Dedifferentiated amniotic fluid mesenchymal stem cell (primary cell): ENCODE measurements around the gene DNASE1L3.
"Not testable (repeated sequence)": the region's sequence is repeated elsewhere in the genome, so short reads cannot be mapped to it uniquely, and the experiment has no call there.

ENCODE experiments used
- DNase-seq: peaks from one replicate; pipeline ENCODE4 v3.0.0-alpha.2; 2016; ENCODE audit errors: extremely low spot score

DNASE1L3 gene

GRCh38 chr3:58235970-58236369 lies 25.2 kb upstream of the DNASE1L3 start:
- DNase-seq = no peak

DNA sequence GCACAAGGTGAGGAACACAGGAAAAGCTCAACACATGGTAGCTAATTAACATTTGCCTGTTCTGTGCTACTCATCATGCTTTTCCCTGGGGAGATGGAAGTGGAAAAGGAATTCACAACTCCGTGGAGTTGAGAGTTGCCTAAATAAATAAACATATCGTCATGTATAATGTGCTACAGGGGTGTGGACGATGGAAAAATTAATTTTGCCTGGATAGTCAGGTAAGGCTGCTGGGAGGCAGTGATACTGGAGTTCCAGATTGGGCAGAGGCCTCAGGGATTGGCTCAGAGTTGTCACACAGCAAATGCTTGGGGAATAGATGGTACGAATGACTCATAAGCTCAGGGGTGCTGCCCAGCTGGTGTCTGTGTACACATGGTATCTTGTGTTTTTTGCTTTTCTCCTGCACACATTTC lies 23.8 kb upstream of the DNASE1L3 start:
- DNase-seq = no peak

- DNase-seq = no peak
Measured at GRCh38 chr3:58231666-58232065, 20.9 kb upstream of the DNASE1L3 start.

- no peak for DNase-seq
Measured at GRCh38 chr3:58230876-58231552, 20.2 kb upstream of the DNASE1L3 start.

GRCh38 chr3:58227933-58228332 lies 17.2 kb upstream of the DNASE1L3 start:
- not testable (repeated sequence) for DNase-seq

DNA sequence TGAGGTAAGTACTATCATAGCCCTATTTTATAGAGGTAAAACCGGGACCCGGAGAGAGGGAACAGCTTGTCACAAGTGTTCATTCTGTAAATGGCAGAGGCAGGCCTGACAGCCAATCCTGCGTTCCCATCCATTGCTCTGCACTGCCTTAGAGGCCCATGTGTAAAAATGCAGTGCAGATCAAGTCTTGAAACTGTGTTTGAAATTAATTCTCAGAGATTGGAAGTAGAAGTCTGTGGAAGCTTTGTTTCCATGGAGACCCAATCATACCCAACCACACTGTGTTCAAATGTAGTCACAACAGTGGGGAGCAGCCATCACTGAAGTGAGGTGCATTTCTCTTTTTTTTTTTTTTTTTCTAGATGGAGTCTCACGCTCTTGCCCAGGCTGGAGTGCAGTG lies 13.1 kb upstream of the DNASE1L3 start:
- DNase-seq = no peak

GRCh38 chr3:58222161-58222724 lies 11.5 kb upstream of the DNASE1L3 start:
- DNase-seq = no peak

DNA sequence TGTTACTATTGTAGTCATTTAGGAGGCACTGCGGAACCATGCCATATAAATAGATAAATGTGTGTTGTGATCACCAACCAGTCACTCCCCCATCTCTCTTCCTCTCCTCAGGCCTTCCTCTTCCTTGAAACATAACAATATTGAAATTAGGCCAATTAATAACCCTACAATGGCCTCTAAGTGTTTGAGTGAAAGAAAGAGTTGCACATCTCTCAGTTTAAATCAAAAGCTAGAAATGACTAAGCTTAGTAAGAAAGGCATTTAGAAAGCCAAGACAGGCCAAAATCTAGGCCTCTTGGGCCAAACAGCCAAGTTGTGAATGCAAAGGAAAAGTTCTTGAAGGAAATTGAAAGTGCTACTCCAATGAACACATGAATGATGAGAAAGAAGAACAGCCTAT lies 8.1 kb upstream of the DNASE1L3 start:
- DNase-seq = no peak

DNA sequence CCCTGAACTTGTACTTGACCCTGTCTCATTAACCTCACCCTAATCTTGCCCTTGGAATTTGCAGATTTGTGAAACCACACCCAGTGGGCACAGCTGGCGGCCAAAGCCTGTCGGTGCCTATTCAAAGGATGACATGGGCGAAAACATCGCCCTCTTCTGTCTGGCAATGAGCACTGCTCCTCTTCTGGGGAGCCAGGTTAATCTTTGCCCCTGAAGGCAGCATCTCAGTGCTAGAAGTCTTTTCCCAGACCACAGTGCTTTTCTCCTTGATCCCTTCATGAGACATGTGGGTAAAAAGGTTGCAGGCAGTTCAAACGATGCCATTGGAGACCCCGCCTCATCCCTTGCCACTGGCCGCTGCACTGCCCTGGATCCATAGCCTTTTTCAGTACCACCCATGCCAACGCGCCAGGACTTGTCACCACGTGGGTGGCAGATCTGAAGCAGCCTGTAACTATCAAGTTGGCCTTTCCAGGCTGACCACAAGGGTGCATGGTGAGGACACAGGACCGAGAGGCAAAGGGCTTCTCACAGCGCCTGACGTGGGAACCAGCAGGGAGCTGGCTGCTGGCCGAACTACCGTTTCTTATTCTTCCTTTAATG lies 6.5 kb upstream of the DNASE1L3 start:
- no peak for DNase-seq

GRCh38 chr3:58216496-58217195 lies 5.9 kb upstream of the DNASE1L3 start:
- no peak for DNase-seq

DNA sequence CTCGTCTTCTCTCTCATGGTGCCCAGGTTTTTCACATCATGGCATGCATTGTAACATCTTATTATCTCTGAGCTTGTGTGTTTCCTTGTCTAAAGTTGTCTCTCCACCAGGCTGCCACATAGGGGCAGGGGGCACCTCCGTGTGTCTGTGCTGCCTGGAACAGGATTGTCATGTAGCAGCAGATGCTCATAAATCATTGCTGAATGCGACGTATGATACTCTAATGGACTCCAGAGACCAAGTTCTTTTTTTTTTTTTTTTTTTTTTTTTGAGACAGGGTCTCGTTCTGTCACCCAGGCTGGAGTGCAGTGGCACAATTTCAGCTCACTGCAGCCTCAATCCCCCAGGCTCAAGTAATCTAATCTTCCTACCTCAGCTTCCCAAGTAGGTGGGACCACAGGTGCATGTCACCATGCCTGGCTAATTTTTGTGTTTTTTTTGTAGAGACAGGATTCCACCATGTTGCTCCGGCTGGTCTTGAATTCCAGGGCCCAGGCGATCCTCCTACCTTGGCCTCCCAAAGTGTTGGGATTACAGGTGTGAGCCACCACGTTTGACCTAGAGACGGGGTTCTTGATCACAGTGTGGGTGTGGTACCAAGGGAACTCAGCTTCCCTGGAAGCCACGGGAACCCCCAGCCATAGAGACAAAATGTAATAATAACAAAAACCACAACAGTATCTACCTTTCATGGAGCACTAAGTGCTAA lies 4.7 kb upstream of the DNASE1L3 start:
- DNase-seq = no peak

GRCh38 chr3:58214484-58215316 lies 3.9 kb upstream of the DNASE1L3 start:
- DNase-seq = no peak

GRCh38 chr3:58209933-58210332 lies 839 bp downstream of the DNASE1L3 start:
- no peak for DNase-seq

- DNase-seq = no peak
Measured at GRCh38 chr3:58207954-58208353, 2.8 kb downstream of the DNASE1L3 start.

GRCh38 chr3:58206406-58207011 lies 4.3 kb downstream of the DNASE1L3 start:
- DNase-seq = no peak

DNA sequence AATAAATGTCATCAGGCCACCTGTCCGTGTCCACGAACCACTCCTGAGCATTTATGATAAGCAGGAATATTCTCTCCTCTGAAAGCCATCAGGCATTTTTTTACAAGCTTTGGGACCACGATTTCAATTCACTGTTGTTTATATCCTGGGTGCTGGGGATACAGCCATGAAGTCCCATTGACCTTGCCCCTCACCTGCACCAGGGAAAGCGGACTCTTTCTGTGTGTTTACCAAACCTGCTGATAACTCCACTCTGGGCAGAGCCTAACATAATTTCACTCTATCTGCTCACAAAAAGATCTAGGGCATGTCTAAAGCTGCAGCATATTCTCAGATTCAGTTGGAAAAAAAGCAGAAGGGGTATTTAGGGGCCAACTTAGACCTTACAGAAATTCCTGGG lies 4.8 kb downstream of the DNASE1L3 start:
- no peak for DNase-seq

- DNase-seq = no peak
Measured at GRCh38 chr3:58204720-58205119, 6.1 kb downstream of the DNASE1L3 start.

DNA sequence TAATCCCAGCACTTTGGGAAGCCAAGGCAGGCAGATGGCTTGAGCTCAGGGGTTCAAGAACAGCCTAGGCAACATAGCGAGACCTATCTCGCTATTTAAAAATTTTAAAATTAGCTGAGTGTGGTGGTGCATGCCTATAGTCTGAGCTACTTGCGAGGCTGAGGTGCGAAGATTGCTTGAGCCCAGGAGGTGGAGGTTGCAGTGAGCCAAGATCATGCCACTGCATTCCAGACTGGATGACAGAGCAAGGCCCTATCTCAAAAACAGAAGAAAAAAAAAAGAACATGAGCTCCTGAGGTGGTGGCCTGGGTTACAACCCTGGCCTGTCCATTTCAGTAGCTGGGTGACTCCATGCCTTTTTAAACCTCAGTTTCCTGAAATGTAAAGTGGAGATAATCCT lies 7.2 kb downstream of the DNASE1L3 start:
- no peak for DNase-seq

GRCh38 chr3:58202917-58203360 lies 7.8 kb downstream of the DNASE1L3 start:
- DNase-seq = no peak

DNA sequence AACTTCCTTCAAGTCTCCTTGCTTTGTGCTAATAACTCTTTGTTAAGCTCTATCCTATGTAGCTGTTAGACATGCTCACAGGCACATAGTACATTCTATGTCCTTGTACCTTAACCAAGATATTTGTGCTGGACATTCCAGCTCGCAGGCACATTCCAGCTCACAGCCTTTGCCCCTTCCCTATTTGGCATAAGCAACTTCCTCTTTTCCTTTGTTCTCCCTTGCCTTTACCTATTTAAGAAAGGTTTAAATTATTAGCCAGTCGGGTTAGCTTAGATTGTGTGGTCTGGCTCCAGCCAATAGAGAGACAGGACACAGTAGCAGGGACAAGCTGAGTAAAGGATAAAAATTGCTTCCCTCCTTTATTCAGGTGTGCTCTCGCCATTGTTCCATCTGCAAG lies 9.3 kb downstream of the DNASE1L3 start:
- not testable (repeated sequence) for DNase-seq

- no peak for DNase-seq
Measured at GRCh38 chr3:58200846-58201355, 9.9 kb downstream of the DNASE1L3 start.
